Renal cortex interstitium (tissue), 11 donors: ENCODE data around the gene SEMA4F. TPM values are rescaled to one million over a fixed set of nuclear protein-coding genes. Genes with fewer than 3 reads are reported as not detected.
A peak's percentile ranks its signal among the peaks of the same experiment; 100 is the strongest.

Experiments used
- DNase-seq, 11 donors: peaks; one replicate each; pipeline ENCODE4 v3.0.0-alpha.2; 2013; ENCODE audit warnings: low read depth in 9 of 11, low spot score in 4 of 11; ENCODE audit errors: extremely low read depth in 1 of 11
- polyA plus RNA-seq, 3 donors: library from polyadenylated mRNA; unstranded; fragments of 120-200 nt; gene quantifications; one replicate each; pipeline ENCODE4 v1.2.1, GENCODE V29; 2013; ENCODE audit not compliant: insufficient read length in 3 of 3

The SEMA4F gene
- polyA plus RNA-seq, 3 donors: 6.8 to 8.1 (median 7.3) TPM

GRCh38 chr2:74695663-74696062, 41.6 kb downstream of the SEMA4F start:
- no peak for DNase-seq

GRCh38 chr2:74696829-74697228, 42.8 kb downstream of the SEMA4F start:
- no peak for DNase-seq

- no peak for DNase-seq
Observed at GRCh38 chr2:74700643-74701372, 46.8 kb downstream of the SEMA4F start.

- no peak for DNase-seq
Observed at GRCh38 chr2:74702001-74702715, 48.1 kb downstream of the SEMA4F start.

- no peak for DNase-seq
Observed at GRCh38 chr2:74703373-74703772, 49.3 kb downstream of the SEMA4F start.

GRCh38 chr2:74704216-74704615, 50.2 kb downstream of the SEMA4F start:
- DNase-seq: no peak

GRCh38 chr2:74706741-74707140, 52.7 kb downstream of the SEMA4F start:
- no peak for DNase-seq

GRCh38 chr2:74707837-74708236, 53.8 kb downstream of the SEMA4F start:
- DNase-seq: no peak

- no peak for DNase-seq
Observed at GRCh38 chr2:74708296-74708695, 54.2 kb downstream of the SEMA4F start.

GRCh38 chr2:74708883-74709282, 54.8 kb downstream of the SEMA4F start:
- no peak for DNase-seq

GRCh38 chr2:74712223-74713053, 58.4 kb downstream of the SEMA4F start:
- no peak for DNase-seq

- DNase-seq: no peak
Observed at GRCh38 chr2:74714691-74715080, 60.6 kb downstream of the SEMA4F start.

- peak; percentile 52 to 86 (median 69) for DNase-seq
Observed at GRCh38 chr2:74715081-74715791, 61.2 kb downstream of the SEMA4F start.

- no peak for DNase-seq
Observed at GRCh38 chr2:74715880-74716279, 61.8 kb downstream of the SEMA4F start.

GRCh38 chr2:74719066-74719465, 65.0 kb downstream of the SEMA4F start:
- no peak for DNase-seq

GRCh38 chr2:74721316-74721715, 67.3 kb downstream of the SEMA4F start:
- no peak for DNase-seq

GRCh38 chr2:74724496-74724895, 70.4 kb downstream of the SEMA4F start:
- DNase-seq: no peak

- no peak for DNase-seq
Observed at GRCh38 chr2:74725287-74725686, 71.2 kb downstream of the SEMA4F start.

- no peak for DNase-seq
Observed at GRCh38 chr2:74728842-74729241, 74.8 kb downstream of the SEMA4F start.
